PC-9 (cell line): ENCODE measurements around the gene SPARC. TPM values are rescaled to one million over a fixed set of nuclear protein-coding genes. Genes with fewer than 3 reads are reported as not detected.
A peak's percentile ranks its signal among the peaks of the same experiment; 100 is the strongest.

ENCODE experiments used
- BruUV-seq: library from RNA; stranded (reverse); fragments of 400-500 nt; replicated peaks from 2 replicates; lab custom pipeline; 2021; lab: Mats Ljungman, UMichigan
- CTCF ChIA-PET: fragments of 300-600 bp; sonication (Branson Sonifier 250); formaldehyde crosslinking; loops from one replicate; lab custom pipeline; 2022; ENCODE audit warnings: antibody characterized with exemption; lab: Charles Lee
- POLR2A ChIA-PET: fragments of 300-600 bp; sonication (Branson Sonifier 250); formaldehyde crosslinking; loops from one replicate; lab custom pipeline; 2022; ENCODE audit warnings: antibody characterized with exemption; ENCODE audit not compliant: unreplicated experiment; lab: Charles Lee
- DNase-seq, 2 experiments: peaks; one replicate each; pipeline versions ENCODE4 v3.0.0 to v3.0.0-alpha.2; 2015 to 2022; ENCODE audit warnings: mixed read lengths in 1 of 2
- H2AFZ ChIP-seq: fragments of 200-600 bp; sonication (generic); 2 replicates; pipeline ENCODE4 v1.8.1; 2017; ENCODE audit warnings: antibody characterized with exemption
- H3F3A ChIP-seq: fragments of 200-600 bp; sonication (generic); 2 replicates; pipeline ENCODE4 v1.8.1; 2017; ENCODE audit warnings: antibody characterized with exemption, mild to moderate bottlenecking, low read depth; ENCODE audit not compliant: insufficient read depth
- H3K27ac ChIP-seq: fragments of 200-600 bp; sonication (generic); 2 replicates; pipeline ENCODE4 v1.6.1; 2016; ENCODE audit warnings: mixed run types
- H3K27me3 ChIP-seq: fragments of 200-600 bp; sonication (generic); 2 replicates; pipeline ENCODE4 v1.6.1; 2016; ENCODE audit warnings: low read depth, mixed run types; ENCODE audit not compliant: insufficient read depth
- H3K36me3 ChIP-seq: fragments of 200-600 bp; sonication (generic); 2 replicates; pipeline ENCODE4 v1.6.1; 2016; ENCODE audit warnings: low read depth, mixed run types
- H3K4me1 ChIP-seq: fragments of 200-600 bp; sonication (generic); replicated peaks from 2 replicates; pipeline ENCODE4 v1.6.1; 2016; ENCODE audit warnings: mixed run types; ENCODE audit not compliant: insufficient read depth
- H3K4me2 ChIP-seq: fragments of 200-600 bp; sonication (generic); 2 replicates; pipeline ENCODE4 v1.6.1; 2017; ENCODE audit warnings: mixed run types
- H3K4me3 ChIP-seq: fragments of 200-600 bp; sonication (generic); 2 replicates; pipeline ENCODE4 v1.6.1; 2016; ENCODE audit warnings: mixed run types
- H3K79me2 ChIP-seq: fragments of 200-600 bp; sonication (generic); 2 replicates; pipeline ENCODE4 v1.6.1; 2017; ENCODE audit warnings: low read depth, mixed run types
- H3K9me2 ChIP-seq: fragments of 200-600 bp; sonication (generic); 2 replicates; pipeline ENCODE4 v1.8.1; 2017; ENCODE audit warnings: mild to moderate bottlenecking; ENCODE audit not compliant: insufficient read depth
- H3K9me3 ChIP-seq: fragments of 200-600 bp; sonication (generic); 2 replicates; pipeline ENCODE4 v1.8.1; 2016; ENCODE audit warnings: low read depth; ENCODE audit not compliant: insufficient read depth
- H4K20me1 ChIP-seq: fragments of 200-600 bp; sonication (generic); 2 replicates; pipeline ENCODE4 v1.8.1; 2017; ENCODE audit not compliant: insufficient read depth
- CTCF ChIP-seq: fragments of 200-600 bp; sonication (generic); conservative IDR thresholded peaks from 2 replicates; pipeline ENCODE4 v1.6.1; 2017; ENCODE audit warnings: mixed run types, antibody characterized with exemption, mild to moderate bottlenecking, moderate library complexity
- EZH2 ChIP-seq: fragments of 200-600 bp; sonication (generic); IDR thresholded peaks from 2 replicates; pipeline ENCODE4 v1.8.0; 2017; ENCODE audit warnings: antibody characterized with exemption, low read depth
- intact Hi-C: fragments of 100-400 bp; cut with micrococcal nuclease; formaldehyde crosslinking; loops from one replicate; pipeline ENCODE4 v1.10.0; 2022; ENCODE audit not compliant: unreplicated experiment
- total RNA-seq: library from RNA; stranded (reverse); gene quantifications from 2 replicates; pipeline ENCODE4 v1.2.3, GENCODE V29; 2021

SPARC gene
- total RNA-seq, 1 experiment from 2014 or later, result 84.1 TPM

- Histone ChIP-seq H3K36me3 (no peaks in the 10 kb centered on the region), H3K4me3 (no peak overlapping the region), H3K9me2 (no peaks in the 10 kb centered on the region), H3F3A (no peaks in the 10 kb centered on the region), H3K27ac (no peak overlapping the region), H3K79me2 (no peaks in the 10 kb centered on the region), H3K9me3 (no peaks in the 10 kb centered on the region), H3K4me1 (0 out of 2 replicates have a peak, but pooled peaks cover 3% of the 10 kb centered on the region), H2AFZ (no peak overlapping the region), H4K20me1 (no peaks in the 10 kb centered on the region), H3K4me2 (no peak overlapping the region), H3K27me3 (no peaks in the 10 kb centered on the region)
- BruUV-seq, result no TSS peak
- TF ChIP-seq EZH2 (no peak), CTCF (no peak)
- ChIA-PET POLR2A (no interaction called here), CTCF (no interaction called here)
- no peak for DNase-seq
- intact Hi-C loops, result no loop called here
These were observed 34.5 kb upstream of the SPARC start for GRCh38 chr5:151721087-151721646.

- no peak for TF ChIP-seq EZH2
- DNase-seq, result no peak
- Histone ChIP-seq H3K9me2 (no peaks in the 10 kb centered on the region), H3K4me3 (no peak overlapping the region), H3K4me1 (0 out of 2 replicates have a peak, but pooled peaks cover 3% of the 10 kb centered on the region), H3F3A (no peaks in the 10 kb centered on the region), H4K20me1 (no peaks in the 10 kb centered on the region), H3K79me2 (no peaks in the 10 kb centered on the region), H3K9me3 (no peaks in the 10 kb centered on the region), H3K27me3 (no peaks in the 10 kb centered on the region), H3K27ac (no peak overlapping the region), H3K36me3 (no peaks in the 10 kb centered on the region), H2AFZ (no peak overlapping the region), H3K4me2 (no peak overlapping the region)
- ChIA-PET CTCF (interaction anchor here (0.6 kb wide), 3 partner anchors 13 to 943 kb away, joined by 3 to 4 read pairs (median 3); no protein-coding TSS in a partner anchor), POLR2A (no interaction called here)
- BruUV-seq, result no TSS peak
- intact Hi-C loops, result no loop called here
These were observed 33.5 kb upstream of the SPARC start for GRCh38 chr5:151720215-151720614.

DNA sequence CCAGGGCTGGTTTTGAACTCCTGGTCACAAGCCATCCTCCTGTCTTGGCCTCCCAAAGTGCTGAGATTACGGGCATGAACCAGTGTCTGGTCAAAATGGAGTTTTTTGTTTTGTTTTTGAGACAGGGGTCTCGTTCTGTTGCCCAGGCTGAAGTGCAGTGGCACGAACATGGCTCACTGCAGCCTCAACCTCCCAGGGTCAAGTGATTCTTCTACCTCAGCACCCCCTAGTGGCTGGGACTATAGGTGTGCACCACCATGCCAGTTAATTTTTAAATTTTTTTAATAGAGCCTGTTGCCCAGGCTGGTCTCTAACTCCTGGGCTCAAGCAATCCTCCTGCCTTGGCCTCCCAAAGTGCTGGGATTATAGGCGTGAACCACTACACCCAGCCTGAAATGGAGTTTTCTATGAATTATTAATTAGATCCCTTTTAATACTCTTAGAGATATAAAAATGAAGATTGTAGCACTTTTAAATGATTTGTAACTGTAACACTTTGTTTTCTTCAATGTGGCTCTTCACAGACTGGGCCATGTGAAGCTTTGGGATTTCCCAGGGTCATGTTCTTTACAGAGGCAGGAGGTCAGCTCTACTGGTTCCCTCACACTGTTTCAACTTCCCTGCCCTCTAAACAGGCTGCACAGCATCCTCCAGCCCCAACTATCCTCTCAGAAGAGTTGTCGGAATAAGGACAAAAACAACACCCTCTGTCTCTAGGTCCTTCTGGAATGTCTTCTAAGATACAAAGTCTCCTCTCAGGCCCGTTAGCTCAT, 32.7 kb upstream of the SPARC start:
- TF ChIP-seq CTCF (peak; percentile 66), EZH2 (no peak)
- no TSS peak for BruUV-seq
- Histone ChIP-seq H3K4me2 (no peak overlapping the region), H3K9me2 (no peaks in the 10 kb centered on the region), H3K4me3 (no peak overlapping the region), H3K79me2 (no peaks in the 10 kb centered on the region), H3K27me3 (no peaks in the 10 kb centered on the region), H3F3A (no peaks in the 10 kb centered on the region), H3K9me3 (no peaks in the 10 kb centered on the region), H3K27ac (no peak overlapping the region), H4K20me1 (no peaks in the 10 kb centered on the region), H2AFZ (no peak overlapping the region), H3K36me3 (no peaks in the 10 kb centered on the region), H3K4me1 (0 out of 2 replicates have a peak, but pooled peaks cover 3% of the 10 kb centered on the region)
- peak in 1 of 2 experiments; percentile 21 for DNase-seq
- CTCF ChIA-PET, result interaction anchor here (0.6 kb wide), 2 partner anchors 418 to 942 kb away, joined by 4 to 5 read pairs; no protein-coding TSS in a partner anchor
- intact Hi-C loops, result loop anchor here (1.0 kb wide), 1 partner anchor 60 kb away; no protein-coding TSS in a partner anchor
- POLR2A ChIA-PET, result no interaction called here
